Esophagus muscularis mucosa (tissue), 3 donors: ENCODE results near the gene ART5.

Source experiments
- CTCF ChIP-seq, 3 experiments: fragments of 200-600 bp in 2 of 3; fragments of 450-650 bp in 1 of 3; sonication (generic) in 2 of 3; IDR thresholded peaks; one replicate each; pipeline ENCODE4 v1.5.1; 2017 to 2019; ENCODE audit warnings: antibody characterized with exemption in 3 of 3, mild to moderate bottlenecking in 2 of 3, moderate library complexity in 1 of 3
- POLR2A ChIP-seq: fragments of 450-650 bp; IDR thresholded peaks from one replicate; pipeline ENCODE4 v1.6.1; 2017; ENCODE audit warnings: antibody characterized with exemption, moderate library complexity, mild to moderate bottlenecking, low read depth
- POLR2AphosphoS5 ChIP-seq, 2 donors: sonication (generic); formaldehyde crosslinking; IDR thresholded peaks; one replicate each; pipeline ENCODE4 v1.6.1; 2017; ENCODE audit warnings: antibody characterized with exemption in 2 of 2

DNA sequence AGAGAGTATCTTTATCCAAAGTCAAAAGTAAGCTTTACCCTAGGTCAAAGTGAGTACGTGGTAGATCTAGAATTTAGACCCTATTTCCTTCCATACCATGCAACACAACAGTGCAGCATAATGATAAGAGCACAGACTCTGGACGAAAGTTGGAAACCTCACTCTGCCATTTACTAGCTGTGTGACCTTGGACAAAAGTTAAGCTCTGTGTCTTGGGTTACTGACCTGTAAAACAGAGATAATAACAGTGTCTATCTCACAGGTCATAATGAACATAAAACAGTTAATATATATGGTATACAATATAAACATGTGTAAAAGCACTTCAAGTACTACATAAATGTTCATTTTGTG lies 43.0 kb upstream of the ART5 start:
- TF ChIP-seq CTCF (IDR thresholded peaks at IDR 0.05) (no peak), POLR2A (no peak), POLR2AphosphoS5 (IDR thresholded peaks at IDR 0.05) (no peak)
